ENCODE measurements around the gene RHOBTB3. TPM values are rescaled to one million over a fixed set of nuclear protein-coding genes. Genes with fewer than 3 reads are reported as not detected.
"Not testable (repeated sequence)": the region's sequence is repeated elsewhere in the genome, so short reads cannot be mapped to it uniquely, and the experiment has no call there.

Gene RHOBTB3
- total and polyA plus RNA-seq, 9 donors: 52.8 to 221 (median 180) TPM

DNA sequence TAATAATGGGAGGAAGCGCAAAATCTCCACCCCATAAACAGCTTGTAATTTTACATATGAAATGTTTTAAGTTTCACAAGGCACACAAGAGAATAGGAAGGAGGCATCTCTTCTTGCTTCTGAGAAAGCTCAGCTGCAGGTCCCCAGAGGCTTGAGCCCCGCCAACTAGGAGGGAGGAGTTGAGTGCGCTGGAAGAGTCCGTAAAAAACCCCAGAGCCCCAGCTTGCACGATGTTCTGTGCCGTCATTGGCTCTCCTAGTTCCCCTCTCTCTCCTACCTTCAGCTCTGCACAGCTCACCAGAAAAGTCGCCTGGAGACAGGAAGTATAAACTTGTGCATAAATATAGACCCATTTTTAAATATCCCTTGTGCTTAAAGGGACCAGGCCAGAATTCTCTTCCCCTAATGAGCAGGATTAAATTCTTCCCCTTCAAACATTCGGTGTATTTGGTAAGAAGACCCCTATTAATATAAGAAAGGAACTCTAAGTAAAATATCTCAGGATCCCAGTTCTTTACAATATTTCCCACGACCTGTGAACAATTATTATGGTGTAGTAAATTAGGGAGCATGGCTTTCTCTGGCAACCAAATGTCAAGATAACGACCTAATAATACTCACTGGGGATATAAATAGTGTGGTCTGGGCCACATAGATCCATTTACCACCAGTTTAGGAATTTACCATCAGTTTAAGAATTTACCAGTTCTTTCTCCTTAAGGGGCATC is 77.7 kb downstream of the RHOBTB3 start:
- no peak overlapping the region for H3K4me3 ChIP-seq

DNA sequence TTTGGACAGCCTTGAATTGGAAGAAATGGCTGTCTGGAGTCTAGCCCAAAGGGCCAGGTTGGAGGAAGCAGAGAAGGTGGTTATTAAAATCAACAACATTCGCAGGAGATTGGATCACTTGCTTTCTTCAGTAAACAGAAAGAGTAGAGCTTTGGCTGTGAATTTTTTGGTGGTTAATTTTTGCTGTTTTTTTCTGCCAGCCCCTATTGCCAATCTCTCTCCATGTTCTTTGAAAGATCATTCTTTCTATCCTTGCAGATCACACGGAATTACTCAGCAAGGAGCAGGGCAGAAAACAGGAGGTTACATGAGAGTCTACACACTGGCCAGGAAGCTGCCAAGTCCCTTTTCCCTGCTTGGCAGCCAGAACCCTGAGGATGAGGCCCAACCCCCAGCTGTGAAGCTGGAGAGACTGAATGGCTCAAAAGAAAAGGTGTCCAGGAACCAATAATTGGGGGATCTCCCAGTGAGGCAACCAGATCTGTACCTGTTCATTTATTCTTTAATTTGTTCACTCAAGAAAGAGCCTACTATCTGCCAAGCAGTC is 78.4 kb downstream of the RHOBTB3 start:
- DNase-seq: peak in 2 of 5 donors; percentile 30 to 32
- H3K36me3 ChIP-seq: no peaks in the 10 kb centered on the region
- intact Hi-C loops (cut with DNase I): no loop called here
- H3K9me3 ChIP-seq: no peaks in the 10 kb centered on the region
- no peaks in the 10 kb centered on the region for H3K27me3 ChIP-seq
- no peak overlapping the region for H3K4me3 ChIP-seq
- H3K4me1 ChIP-seq (ENCODE audit: insufficient read depth): peaks cover 6% of the 10 kb centered on the region
- WGBS, 3 donors: 21 to 26% (median 25%) methylated on average over 2 of the region's 2 CpGs
- TF ChIP-seq POLR2A (IDR thresholded peaks at IDR 0.05) (no peak), EP300 (IDR thresholded peaks at IDR 0.05) (no peak)
- TF ChIP-seq, protein P1, sequence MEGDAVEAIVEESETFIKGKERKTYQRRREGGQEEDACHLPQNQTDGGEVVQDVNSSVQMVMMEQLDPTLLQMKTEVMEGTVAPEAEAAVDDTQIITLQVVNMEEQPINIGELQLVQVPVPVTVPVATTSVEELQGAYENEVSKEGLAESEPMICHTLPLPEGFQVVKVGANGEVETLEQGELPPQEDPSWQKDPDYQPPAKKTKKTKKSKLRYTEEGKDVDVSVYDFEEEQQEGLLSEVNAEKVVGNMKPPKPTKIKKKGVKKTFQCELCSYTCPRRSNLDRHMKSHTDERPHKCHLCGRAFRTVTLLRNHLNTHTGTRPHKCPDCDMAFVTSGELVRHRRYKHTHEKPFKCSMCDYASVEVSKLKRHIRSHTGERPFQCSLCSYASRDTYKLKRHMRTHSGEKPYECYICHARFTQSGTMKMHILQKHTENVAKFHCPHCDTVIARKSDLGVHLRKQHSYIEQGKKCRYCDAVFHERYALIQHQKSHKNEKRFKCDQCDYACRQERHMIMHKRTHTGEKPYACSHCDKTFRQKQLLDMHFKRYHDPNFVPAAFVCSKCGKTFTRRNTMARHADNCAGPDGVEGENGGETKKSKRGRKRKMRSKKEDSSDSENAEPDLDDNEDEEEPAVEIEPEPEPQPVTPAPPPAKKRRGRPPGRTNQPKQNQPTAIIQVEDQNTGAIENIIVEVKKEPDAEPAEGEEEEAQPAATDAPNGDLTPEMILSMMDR (IDR thresholded peaks at IDR 0.05): no peak
- no peak overlapping the region for H3K27ac ChIP-seq

More for the DNA sequence above, 77.7 kb downstream of the RHOBTB3 start:
- TF ChIP-seq EP300 (IDR thresholded peaks at IDR 0.05) (no peak), POLR2A (IDR thresholded peaks at IDR 0.05) (no peak)
- TF ChIP-seq, protein P1 (IDR thresholded peaks at IDR 0.05): no peak
- intact Hi-C loops (cut with DNase I): no loop called here
- DNase-seq: peak; percentile 68 to 84 (median 68)
- Histone ChIP-seq H3K4me1 (ENCODE audit: insufficient read depth) (peaks cover 6% of the 10 kb centered on the region), H3K36me3 (no peaks in the 10 kb centered on the region), H3K27ac (no peak overlapping the region), H3K9me3 (no peaks in the 10 kb centered on the region), H3K27me3 (no peaks in the 10 kb centered on the region)
- 12 to 26% (median 15%) methylated on average over 10 of the region's 10 CpGs for WGBS, 3 donors

DNA sequence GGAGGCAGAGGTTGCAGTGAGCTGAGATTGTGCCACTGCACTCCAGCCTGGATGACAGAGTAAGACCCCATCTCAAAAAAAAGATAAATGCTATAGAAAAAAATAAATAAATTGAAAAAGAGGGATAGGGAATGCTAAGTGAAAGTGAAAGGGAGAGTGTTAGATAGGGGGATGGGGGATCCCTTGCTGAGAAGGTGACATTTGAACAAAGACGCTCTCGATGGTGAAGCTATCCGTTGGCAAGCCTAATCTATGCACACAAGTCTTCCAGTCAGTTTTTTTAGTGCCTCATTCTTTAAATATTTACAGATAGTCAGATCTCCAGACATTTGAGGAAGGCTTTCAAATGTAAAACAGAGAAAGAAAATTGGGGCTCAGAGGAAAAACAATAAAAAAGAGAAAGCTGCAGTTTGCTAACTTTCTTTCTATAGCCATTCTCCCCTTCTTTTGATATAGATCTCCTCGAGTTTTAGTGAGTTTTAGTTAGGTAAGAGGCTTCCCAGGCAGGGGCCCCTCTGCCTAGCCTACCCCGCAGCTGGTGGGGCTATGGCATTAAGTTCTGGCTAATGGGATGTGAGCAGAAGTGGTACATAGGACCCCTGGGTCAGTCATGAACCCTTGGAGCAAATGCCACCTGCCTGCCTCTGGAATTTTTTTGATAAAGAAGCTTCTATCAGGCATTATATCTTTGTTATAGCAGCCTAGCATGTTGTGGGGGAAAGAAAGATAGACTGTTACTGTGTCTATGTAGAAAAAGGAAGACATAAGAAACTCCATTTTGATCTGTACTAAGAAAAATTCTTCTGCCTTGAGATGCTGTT is 79.4 kb downstream of the RHOBTB3 start:
- DNase-seq: no peak
- Histone ChIP-seq H3K4me3 (no peak overlapping the region), H3K27me3 (no peaks in the 10 kb centered on the region), H3K27ac (no peak overlapping the region), H3K9me3 (no peaks in the 10 kb centered on the region), H3K4me1 (ENCODE audit: insufficient read depth) (peaks cover 6% of the 10 kb centered on the region), H3K36me3 (no peaks in the 10 kb centered on the region)
- 37 to 42% (median 39%) methylated on average over 5 of the region's 5 CpGs for WGBS, 3 donors
- TF ChIP-seq, protein P1 (IDR thresholded peaks at IDR 0.05): no peak
- TF ChIP-seq EP300 (IDR thresholded peaks at IDR 0.05): no peak
- intact Hi-C loops (cut with DNase I): no loop called here

DNA sequence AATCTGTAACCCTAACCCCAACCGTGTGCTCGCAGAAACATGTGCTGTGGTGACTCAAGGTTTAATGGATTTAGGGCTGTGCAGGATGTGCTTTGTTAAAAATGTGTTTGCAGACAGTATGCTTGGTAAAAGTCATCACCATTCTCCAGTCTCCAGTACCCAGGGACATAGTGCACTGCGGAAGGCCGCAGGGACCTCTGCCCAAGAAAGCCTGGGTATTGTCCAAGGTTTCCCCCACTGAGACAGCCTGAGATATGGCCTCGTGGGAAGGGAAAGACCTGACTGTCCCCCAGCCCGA is 79.9 kb downstream of the RHOBTB3 start:
- H3K4me1 ChIP-seq (ENCODE audit: insufficient read depth); H3K27me3 ChIP-seq; H3K27ac ChIP-seq; H3K4me3 ChIP-seq; DNase-seq; H3K36me3 ChIP-seq; H3K9me3 ChIP-seq; intact Hi-C loops (cut with DNase I): not testable (repeated sequence)
- 64 to 72% (median 70%) methylated on average over 6 of the region's 6 CpGs for WGBS, 3 donors

DNA sequence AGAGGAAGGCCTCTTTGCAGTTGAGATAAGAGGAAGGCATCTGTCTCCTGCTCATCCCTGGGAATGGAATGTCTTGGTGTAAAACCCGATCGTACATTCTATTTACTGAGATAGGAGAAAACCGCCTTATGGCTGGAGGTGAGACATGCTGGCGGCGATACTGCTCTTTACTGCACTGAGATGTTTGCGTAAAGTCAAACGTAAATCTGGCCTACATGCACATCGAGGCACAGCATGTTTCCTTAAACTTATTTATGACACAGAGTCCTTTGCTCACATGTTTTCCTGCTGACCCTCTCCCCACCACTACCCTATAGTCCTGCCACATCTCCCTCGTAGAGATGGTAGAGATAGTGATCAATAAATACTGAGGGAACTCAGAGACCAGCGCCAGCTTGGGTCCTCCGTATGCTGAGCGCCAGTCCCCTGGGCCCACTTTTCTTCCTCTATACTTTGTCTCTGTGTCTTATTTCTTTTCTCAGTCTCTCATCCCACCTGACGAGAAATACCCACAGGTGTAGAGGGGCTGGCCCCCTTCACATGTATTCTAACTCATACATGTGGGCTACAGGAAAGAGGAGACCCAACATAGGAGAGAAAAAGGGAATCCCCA is 80.4 kb downstream of the RHOBTB3 start:
- H3K27ac ChIP-seq; DNase-seq; intact Hi-C loops (cut with DNase I); H3K4me3 ChIP-seq; H3K27me3 ChIP-seq; H3K9me3 ChIP-seq; H3K4me1 ChIP-seq (ENCODE audit: insufficient read depth); H3K36me3 ChIP-seq: not testable (repeated sequence)
- WGBS, 3 donors: 72 to 86% (median 84%) methylated on average over 13 of the region's 13 CpGs
